ENCODE data around the gene FOSL1. TPM values are rescaled to one million over a fixed set of nuclear protein-coding genes. Genes with fewer than 3 reads are reported as not detected.
A peak's percentile ranks its signal among the peaks of the same experiment; 100 is the strongest.

FOSL1 gene
- total and polyA plus RNA-seq, 2 of the 13 experiments (the other 11 are each of a cell fraction or from before 2014, with no cell fraction given), result 4.0 to 4.1 TPM

- TF ChIP-seq, protein P1, sequence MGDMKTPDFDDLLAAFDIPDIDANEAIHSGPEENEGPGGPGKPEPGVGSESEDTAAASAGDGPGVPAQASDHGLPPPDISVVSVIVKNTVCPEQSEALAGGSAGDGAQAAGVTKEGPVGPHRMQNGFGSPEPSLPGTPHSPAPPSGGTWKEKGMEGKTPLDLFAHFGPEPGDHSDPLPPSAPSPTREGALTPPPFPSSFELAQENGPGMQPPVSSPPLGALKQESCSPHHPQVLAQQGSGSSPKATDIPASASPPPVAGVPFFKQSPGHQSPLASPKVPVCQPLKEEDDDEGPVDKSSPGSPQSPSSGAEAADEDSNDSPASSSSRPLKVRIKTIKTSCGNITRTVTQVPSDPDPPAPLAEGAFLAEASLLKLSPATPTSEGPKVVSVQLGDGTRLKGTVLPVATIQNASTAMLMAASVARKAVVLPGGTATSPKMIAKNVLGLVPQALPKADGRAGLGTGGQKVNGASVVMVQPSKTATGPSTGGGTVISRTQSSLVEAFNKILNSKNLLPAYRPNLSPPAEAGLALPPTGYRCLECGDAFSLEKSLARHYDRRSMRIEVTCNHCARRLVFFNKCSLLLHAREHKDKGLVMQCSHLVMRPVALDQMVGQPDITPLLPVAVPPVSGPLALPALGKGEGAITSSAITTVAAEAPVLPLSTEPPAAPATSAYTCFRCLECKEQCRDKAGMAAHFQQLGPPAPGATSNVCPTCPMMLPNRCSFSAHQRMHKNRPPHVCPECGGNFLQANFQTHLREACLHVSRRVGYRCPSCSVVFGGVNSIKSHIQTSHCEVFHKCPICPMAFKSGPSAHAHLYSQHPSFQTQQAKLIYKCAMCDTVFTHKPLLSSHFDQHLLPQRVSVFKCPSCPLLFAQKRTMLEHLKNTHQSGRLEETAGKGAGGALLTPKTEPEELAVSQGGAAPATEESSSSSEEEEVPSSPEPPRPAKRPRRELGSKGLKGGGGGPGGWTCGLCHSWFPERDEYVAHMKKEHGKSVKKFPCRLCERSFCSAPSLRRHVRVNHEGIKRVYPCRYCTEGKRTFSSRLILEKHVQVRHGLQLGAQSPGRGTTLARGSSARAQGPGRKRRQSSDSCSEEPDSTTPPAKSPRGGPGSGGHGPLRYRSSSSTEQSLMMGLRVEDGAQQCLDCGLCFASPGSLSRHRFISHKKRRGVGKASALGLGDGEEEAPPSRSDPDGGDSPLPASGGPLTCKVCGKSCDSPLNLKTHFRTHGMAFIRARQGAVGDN (CRISPR knock-in tag; IDR thresholded peaks at IDR 0.05), result peak; percentile 42
- TF ChIP-seq PCBP1 (IDR thresholded peaks at IDR 0.05; ENCODE audit: borderline replicate concordance, low read depth, low read length), result no peak
Observed at GRCh38 chr11:65927904-65928397, 27.8 kb upstream of the FOSL1 start (continued).

DNA sequence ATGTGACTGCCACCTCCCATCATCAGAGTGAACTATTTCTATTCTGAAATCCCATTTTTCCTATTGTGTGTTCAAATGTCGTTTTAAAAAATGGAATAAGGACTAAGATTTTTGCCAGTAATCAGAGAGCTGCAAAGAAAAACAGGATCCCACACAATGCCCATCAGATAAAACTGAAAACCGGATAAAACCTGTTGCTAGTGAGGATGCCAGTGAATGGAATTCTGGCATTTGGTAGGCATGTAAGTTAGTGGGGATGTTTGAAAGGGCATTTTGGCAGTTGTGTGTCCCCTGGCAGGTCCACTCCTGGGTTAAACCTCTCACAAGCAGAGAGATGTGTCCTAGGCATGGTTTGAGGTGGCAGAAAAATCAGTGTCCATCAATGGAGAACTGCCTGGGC lies 25.2 kb upstream of the FOSL1 start:
- no peaks in the 10 kb centered on the region for H3K9me3 ChIP-seq (ENCODE audit: low read length)
- H3K4me3 ChIP-seq (replicated peaks in 1 of 3; ENCODE audit: insufficient read depth in 1 of 3, low read depth in 2 of 3, low read length in 3 of 3), result no peak overlapping the region
- H3K36me3 ChIP-seq (replicated peaks in 1 of 2; ENCODE audit: control insufficient read depth in 1 of 2, insufficient read depth in 2 of 2, low read length in 2 of 2), result no peaks in the 10 kb centered on the region; a peak in 1 of 5 replicates
- WGBS (ENCODE audit: low lambda C conversion rate), result 31% methylated on average over 2 of the region's 2 CpGs
- in situ Hi-C loops (cut with HindIII; ENCODE audit: extremely low pct_ligation_motif_present, low pct_unique_long_range_greater_than_20kb), result no loop called here
- no peak overlapping the region for H3K9ac ChIP-seq (ENCODE audit: insufficient read depth, low read depth, low read length)
- FAIRE-seq, result no peak
- peaks cover 30% of the 10 kb centered on the region for H3K4me1 ChIP-seq (ENCODE audit: insufficient read depth, low read length)
- BruUV-seq (replicated peaks), result no TSS peak
- H3K27ac ChIP-seq (ENCODE audit: extremely low read length, insufficient read depth, low read length), result no peak overlapping the region
- DNase-seq (ENCODE audit: low spot score), result no peak
- H3K27me3 ChIP-seq (ENCODE audit: control insufficient read depth in 1 of 2, insufficient read depth in 2 of 2, low read length in 2 of 2), result peaks cover 0 to 3% of the 10 kb centered on the region in 2 experiments; a peak in 1 of 5 replicates
- no peak for ATAC-seq
- H3K79me2 ChIP-seq (ENCODE audit: insufficient read depth, low read length), result no peaks in the 10 kb centered on the region
- intact Hi-C loops (cut with micrococcal nuclease; ENCODE audit: unreplicated experiment), result no loop called here
- ChIA-PET POLR2A (no interaction called here), CTCF (ENCODE audit: low intra/inter-chr PET ratio, low total read pairs) (no interaction called here)
- H3K4me2 ChIP-seq (ENCODE audit: low read depth, low read length), result no peak overlapping the region
- H4K20me1 ChIP-seq (ENCODE audit: insufficient read depth, low read length), result no peaks in the 10 kb centered on the region
- no peak overlapping the region for H2AFZ ChIP-seq (ENCODE audit: low read length)
- TF ChIP-seq SRY (CRISPR knock-in tag; IDR thresholded peaks at IDR 0.05) (no peak), HHEX (CRISPR knock-in tag; IDR thresholded peaks at IDR 0.05) (no peak), ZNF841 (CRISPR knock-in tag; IDR thresholded peaks at IDR 0.05; ENCODE audit: borderline replicate concordance) (no peak), HDAC1 (CRISPR knock-in tag; IDR thresholded peaks at IDR 0.05) (no peak), ETV6 (CRISPR knock-in tag; conservative IDR thresholded peaks at IDR 0.05) (no peak), ZBTB26 (CRISPR knock-in tag; IDR thresholded peaks at IDR 0.05; ENCODE audit: borderline replicate concordance) (no peak), FOXK2 (IDR thresholded peaks at IDR 0.05) (no peak), MYNN (CRISPR knock-in tag; IDR thresholded peaks at IDR 0.05; ENCODE audit: low read depth) (no peak), MTF2 (CRISPR knock-in tag; IDR thresholded peaks at IDR 0.05; ENCODE audit: borderline replicate concordance) (no peak), ZNF790 (CRISPR knock-in tag; IDR thresholded peaks at IDR 0.05; ENCODE audit: borderline replicate concordance) (no peak)
- TF ChIP-seq, protein P2, sequence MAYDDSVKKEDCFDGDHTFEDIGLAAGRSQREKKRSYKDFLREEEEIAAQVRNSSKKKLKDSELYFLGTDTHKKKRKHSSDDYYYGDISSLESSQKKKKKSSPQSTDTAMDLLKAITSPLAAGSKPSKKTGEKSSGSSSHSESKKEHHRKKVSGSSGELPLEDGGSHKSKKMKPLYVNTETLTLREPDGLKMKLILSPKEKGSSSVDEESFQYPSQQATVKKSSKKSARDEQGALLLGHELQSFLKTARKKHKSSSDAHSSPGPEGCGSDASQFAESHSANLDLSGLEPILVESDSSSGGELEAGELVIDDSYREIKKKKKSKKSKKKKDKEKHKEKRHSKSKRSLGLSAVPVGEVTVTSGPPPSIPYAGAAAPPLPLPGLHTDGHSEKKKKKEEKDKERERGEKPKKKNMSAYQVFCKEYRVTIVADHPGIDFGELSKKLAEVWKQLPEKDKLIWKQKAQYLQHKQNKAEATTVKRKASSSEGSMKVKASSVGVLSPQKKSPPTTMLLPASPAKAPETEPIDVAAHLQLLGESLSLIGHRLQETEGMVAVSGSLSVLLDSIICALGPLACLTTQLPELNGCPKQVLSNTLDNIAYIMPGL (CRISPR knock-in tag; IDR thresholded peaks at IDR 0.05; ENCODE audit: borderline replicate concordance in 1 of 2, low read depth in 1 of 2), result no peak
- TF ChIP-seq, protein P3, sequence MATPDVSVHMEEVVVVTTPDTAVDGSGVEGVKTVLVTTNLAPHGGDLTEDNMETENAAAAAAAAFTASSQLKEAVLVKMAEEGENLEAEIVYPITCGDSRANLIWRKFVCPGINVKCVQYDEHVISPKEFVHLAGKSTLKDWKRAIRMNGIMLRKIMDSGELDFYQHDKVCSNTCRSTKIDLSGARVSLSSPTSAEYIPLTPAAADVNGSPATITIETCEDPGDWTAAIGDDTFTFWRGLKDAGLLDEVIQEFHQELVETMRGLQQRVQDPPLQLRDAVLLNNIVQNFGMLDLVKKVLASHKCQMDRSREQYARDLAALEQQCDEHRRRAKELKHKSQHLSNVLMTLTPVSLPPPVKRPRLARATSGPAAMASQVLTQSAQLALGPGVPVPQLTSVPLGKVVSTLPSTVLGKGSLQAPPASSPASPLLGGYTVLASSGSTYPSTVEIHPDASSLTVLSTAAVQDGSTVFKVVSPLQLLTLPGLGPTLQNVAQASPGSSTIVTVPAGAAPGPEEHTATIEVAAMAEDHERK (CRISPR knock-in tag; IDR thresholded peaks at IDR 0.05; ENCODE audit: low read depth), result no peak
